ENCODE results near the gene EVL.

GRCh38 chr14:100065942-100066574 is 836 bp downstream of the EVL start:
- TF ChIP-seq POLR2A (IDR thresholded peaks at IDR 0.05; ENCODE audit: low read length) (no peak), GATA1 (IDR thresholded peaks at IDR 0.05; ENCODE audit: low read depth, low read length) (no peak)
